ENCODE measurements around the gene C1orf116. TPM values are rescaled to one million over a fixed set of nuclear protein-coding genes. Genes with fewer than 3 reads are reported as not detected.

The C1orf116 gene
- total RNA-seq, 2 donors from 2014 or later, result not detected

GRCh38 chr1:207039380-207040180 lies 7.0 kb upstream of the C1orf116 start:
- H3K9me3 Mint-ChIP-seq, result no peaks in the 10 kb centered on the region
- peaks cover 0 to 3% of the 10 kb centered on the region in 2 donors for H3K27me3 Mint-ChIP-seq
- no peak overlapping the region for H3K27ac Mint-ChIP-seq
- H3K4me3 Mint-ChIP-seq, result no peak overlapping the region
- ATAC-seq (no peak), DNase-seq (ENCODE audit: low spot score) (no peak)
- peaks cover 0 to 4% of the 10 kb centered on the region in 2 donors for H3K4me1 Mint-ChIP-seq (ENCODE audit: low read depth in 2 of 2)
- no peaks in the 10 kb centered on the region for H3K36me3 Mint-ChIP-seq

GRCh38 chr1:207036865-207037264 lies 4.3 kb upstream of the C1orf116 start:
- no peak for ATAC-seq
- Mint-ChIP-seq H3K36me3 (no peaks in the 10 kb centered on the region), H3K27ac (no peak overlapping the region), H3K27me3 (peaks cover 9 to 11% of the 10 kb centered on the region in 2 donors), H3K4me3 (no peak overlapping the region), H3K9me3 (no peaks in the 10 kb centered on the region), H3K4me1 (ENCODE audit: low read depth in 2 of 2) (no peaks in the 10 kb centered on the region)
- DNase-seq (ENCODE audit: low spot score), result no peak

- H3K9me3 Mint-ChIP-seq, result no peaks in the 10 kb centered on the region
- no peak for ATAC-seq
Observed at GRCh38 chr1:207035877-207036551, 3.5 kb upstream of the C1orf116 start.

GRCh38 chr1:207034998-207035397 lies 2.4 kb upstream of the C1orf116 start:
- no peak for DNase-seq (ENCODE audit: low spot score)
- no peak overlapping the region for H3K4me3 Mint-ChIP-seq
- H3K4me1 Mint-ChIP-seq (ENCODE audit: low read depth in 2 of 2), result no peaks in the 10 kb centered on the region
- peak in 1 of 2 donors; percentile 40 for ATAC-seq
- no peaks in the 10 kb centered on the region for H3K36me3 Mint-ChIP-seq
- H3K9me3 Mint-ChIP-seq, result no peaks in the 10 kb centered on the region
- H3K27ac Mint-ChIP-seq, result no peak overlapping the region
- H3K27me3 Mint-ChIP-seq, result peaks cover 24 to 25% of the 10 kb centered on the region in 2 donors

More at GRCh38 chr1:207035877-207036551, 3.5 kb upstream of the C1orf116 start:
- no peaks in the 10 kb centered on the region for H3K36me3 Mint-ChIP-seq
- H3K4me3 Mint-ChIP-seq, result no peak overlapping the region
- DNase-seq (ENCODE audit: low spot score), result no peak
- H3K27me3 Mint-ChIP-seq, result peaks cover 15% of the 10 kb centered on the region in 2 donors
- H3K4me1 Mint-ChIP-seq (ENCODE audit: low read depth in 2 of 2), result no peaks in the 10 kb centered on the region
- H3K27ac Mint-ChIP-seq, result no peak overlapping the region

GRCh38 chr1:207034208-207034607 lies 1.7 kb upstream of the C1orf116 start:
- peaks cover 27 to 30% of the 10 kb centered on the region in 2 donors for H3K27me3 Mint-ChIP-seq
- DNase-seq (ENCODE audit: low spot score), result no peak
- H3K36me3 Mint-ChIP-seq, result no peaks in the 10 kb centered on the region
- no peak overlapping the region for H3K27ac Mint-ChIP-seq
- ATAC-seq, result no peak
- no peaks in the 10 kb centered on the region for H3K4me1 Mint-ChIP-seq (ENCODE audit: low read depth in 2 of 2)
- no peaks in the 10 kb centered on the region for H3K9me3 Mint-ChIP-seq
- no peak overlapping the region for H3K4me3 Mint-ChIP-seq

- no peak overlapping the region for H3K27ac Mint-ChIP-seq
- no peak for ATAC-seq
- no peak for DNase-seq (ENCODE audit: low spot score)
- H3K27me3 Mint-ChIP-seq, result peaks cover 29 to 35% of the 10 kb centered on the region in 2 donors
- no peaks in the 10 kb centered on the region for H3K9me3 Mint-ChIP-seq
- no peaks in the 10 kb centered on the region for H3K4me1 Mint-ChIP-seq (ENCODE audit: low read depth in 2 of 2)
- H3K36me3 Mint-ChIP-seq, result no peaks in the 10 kb centered on the region
- no peak overlapping the region for H3K4me3 Mint-ChIP-seq
Observed at GRCh38 chr1:207033302-207033701, 746 bp upstream of the C1orf116 start.

- Mint-ChIP-seq H3K36me3 (no peaks in the 10 kb centered on the region), H3K4me1 (ENCODE audit: low read depth in 2 of 2) (no peaks in the 10 kb centered on the region), H3K27me3 (peaks cover 29 to 35% of the 10 kb centered on the region in 2 donors), H3K9me3 (no peaks in the 10 kb centered on the region), H3K4me3 (no peak overlapping the region), H3K27ac (no peak overlapping the region)
- ATAC-seq (no peak), DNase-seq (ENCODE audit: low spot score) (no peak)
Observed at GRCh38 chr1:207031632-207032264, 808 bp downstream of the C1orf116 start.

GRCh38 chr1:207031016-207031415 lies 1.5 kb downstream of the C1orf116 start:
- no peak for ATAC-seq
- H3K36me3 Mint-ChIP-seq, result no peaks in the 10 kb centered on the region
- H3K4me3 Mint-ChIP-seq, result no peak overlapping the region
- peaks cover 29 to 35% of the 10 kb centered on the region in 2 donors for H3K27me3 Mint-ChIP-seq
- H3K27ac Mint-ChIP-seq, result no peak overlapping the region
- no peaks in the 10 kb centered on the region for H3K9me3 Mint-ChIP-seq
- no peak for DNase-seq (ENCODE audit: low spot score)
- H3K4me1 Mint-ChIP-seq (ENCODE audit: low read depth in 2 of 2), result no peaks in the 10 kb centered on the region

GRCh38 chr1:207030522-207031009 lies 2.0 kb downstream of the C1orf116 start:
- no peak for ATAC-seq
- no peak for DNase-seq (ENCODE audit: low spot score)
- H3K27ac Mint-ChIP-seq, result no peak overlapping the region
- no peaks in the 10 kb centered on the region for H3K4me1 Mint-ChIP-seq (ENCODE audit: low read depth in 2 of 2)
- H3K4me3 Mint-ChIP-seq, result no peak overlapping the region
- no peaks in the 10 kb centered on the region for H3K36me3 Mint-ChIP-seq
- peaks cover 29 to 35% of the 10 kb centered on the region in 2 donors for H3K27me3 Mint-ChIP-seq
- H3K9me3 Mint-ChIP-seq, result no peaks in the 10 kb centered on the region

GRCh38 chr1:207029701-207030521 lies 2.6 kb downstream of the C1orf116 start:
- Mint-ChIP-seq H3K4me1 (ENCODE audit: low read depth in 2 of 2) (no peaks in the 10 kb centered on the region), H3K4me3 (no peak overlapping the region), H3K27me3 (peaks cover 26 to 35% of the 10 kb centered on the region in 2 donors), H3K9me3 (no peaks in the 10 kb centered on the region), H3K27ac (no peak overlapping the region), H3K36me3 (no peaks in the 10 kb centered on the region)
- ATAC-seq (no peak), DNase-seq (ENCODE audit: low spot score) (no peak)

- Mint-ChIP-seq H3K9me3 (no peaks in the 10 kb centered on the region), H3K27me3 (peaks cover 25 to 34% of the 10 kb centered on the region in 2 donors), H3K4me1 (ENCODE audit: low read depth in 2 of 2) (no peaks in the 10 kb centered on the region), H3K27ac (no peak overlapping the region), H3K36me3 (no peaks in the 10 kb centered on the region), H3K4me3 (no peak overlapping the region)
- no peak for DNase-seq (ENCODE audit: low spot score)
- ATAC-seq, result no peak
Observed at GRCh38 chr1:207028884-207029650, 3.5 kb downstream of the C1orf116 start.

- no peak for ATAC-seq
- no peak overlapping the region for H3K27ac Mint-ChIP-seq
- H3K36me3 Mint-ChIP-seq, result no peaks in the 10 kb centered on the region
- H3K4me3 Mint-ChIP-seq, result no peak overlapping the region
- H3K9me3 Mint-ChIP-seq, result no peaks in the 10 kb centered on the region
- no peaks in the 10 kb centered on the region for H3K4me1 Mint-ChIP-seq (ENCODE audit: low read depth in 2 of 2)
- DNase-seq (ENCODE audit: low spot score), result no peak
- H3K27me3 Mint-ChIP-seq, result peaks cover 23 to 30% of the 10 kb centered on the region in 2 donors
Observed at GRCh38 chr1:207027921-207028320, 4.6 kb downstream of the C1orf116 start.
